ENCODE measurements around the gene MOCOS. TPM values are rescaled to one million over a fixed set of nuclear protein-coding genes. Genes with fewer than 3 reads are reported as not detected.
A peak's percentile ranks its signal among the peaks of the same experiment; 100 is the strongest.

MOCOS gene
- total and polyA plus RNA-seq, 2 of the 13 experiments (the other 11 are each of a cell fraction or from before 2014, with no cell fraction given): 7.7 to 15.4 TPM

GRCh38 chr18:36297417-36298125, 110.3 kb downstream of the MOCOS start, which contains the start of gene FHOD3 (continued):
- TF ChIP-seq, protein P1, sequence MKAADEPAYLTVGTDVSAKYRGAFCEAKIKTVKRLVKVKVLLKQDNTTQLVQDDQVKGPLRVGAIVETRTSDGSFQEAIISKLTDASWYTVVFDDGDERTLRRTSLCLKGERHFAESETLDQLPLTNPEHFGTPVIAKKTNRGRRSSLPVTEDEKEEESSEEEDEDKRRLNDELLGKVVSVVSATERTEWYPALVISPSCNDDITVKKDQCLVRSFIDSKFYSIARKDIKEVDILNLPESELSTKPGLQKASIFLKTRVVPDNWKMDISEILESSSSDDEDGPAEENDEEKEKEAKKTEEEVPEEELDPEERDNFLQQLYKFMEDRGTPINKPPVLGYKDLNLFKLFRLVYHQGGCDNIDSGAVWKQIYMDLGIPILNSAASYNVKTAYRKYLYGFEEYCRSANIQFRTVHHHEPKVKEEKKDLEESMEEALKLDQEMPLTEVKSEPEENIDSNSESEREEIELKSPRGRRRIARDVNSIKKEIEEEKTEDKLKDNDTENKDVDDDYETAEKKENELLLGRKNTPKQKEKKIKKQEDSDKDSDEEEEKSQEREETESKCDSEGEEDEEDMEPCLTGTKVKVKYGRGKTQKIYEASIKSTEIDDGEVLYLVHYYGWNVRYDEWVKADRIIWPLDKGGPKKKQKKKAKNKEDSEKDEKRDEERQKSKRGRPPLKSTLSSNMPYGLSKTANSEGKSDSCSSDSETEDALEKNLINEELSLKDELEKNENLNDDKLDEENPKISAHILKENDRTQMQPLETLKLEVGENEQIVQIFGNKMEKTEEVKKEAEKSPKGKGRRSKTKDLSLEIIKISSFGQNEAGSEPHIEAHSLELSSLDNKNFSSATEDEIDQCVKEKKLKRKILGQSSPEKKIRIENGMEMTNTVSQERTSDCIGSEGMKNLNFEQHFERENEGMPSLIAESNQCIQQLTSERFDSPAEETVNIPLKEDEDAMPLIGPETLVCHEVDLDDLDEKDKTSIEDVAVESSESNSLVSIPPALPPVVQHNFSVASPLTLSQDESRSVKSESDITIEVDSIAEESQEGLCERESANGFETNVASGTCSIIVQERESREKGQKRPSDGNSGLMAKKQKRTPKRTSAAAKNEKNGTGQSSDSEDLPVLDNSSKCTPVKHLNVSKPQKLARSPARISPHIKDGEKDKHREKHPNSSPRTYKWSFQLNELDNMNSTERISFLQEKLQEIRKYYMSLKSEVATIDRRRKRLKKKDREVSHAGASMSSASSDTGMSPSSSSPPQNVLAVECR (CRISPR knock-in tag; IDR thresholded peaks at IDR 0.05; ENCODE audit: borderline replicate concordance): no peak
- no peak for TF ChIP-seq ZBTB38 (CRISPR knock-in tag; IDR thresholded peaks at IDR 0.05)
- peak; percentile 61; the same call in 1 of the 2 replicates for TF ChIP-seq UBTF (CRISPR knock-in tag; IDR thresholded peaks at IDR 0.05)
- TF ChIP-seq BHLHE40 (IDR thresholded peaks at IDR 0.05; ENCODE audit: low read length): 0 out of 2 replicates have a peak, but pooled peaks have one; percentile 15
- TF ChIP-seq ZNF768 (CRISPR knock-in tag; IDR thresholded peaks at IDR 0.05): no peak
- peak; percentile 40; the same call in 1 of the 2 replicates for TF ChIP-seq EZH2 (conservative IDR thresholded peaks at IDR 0.05; ENCODE audit: low read depth, low read length)
